ENCODE measurements around the gene FAM107A. TPM values are rescaled to one million over a fixed set of nuclear protein-coding genes. Genes with fewer than 3 reads are reported as not detected.

Gene FAM107A
- total RNA-seq, 6 experiments from 2014 or later: 0.33 to 3.6 (median 1.6) TPM

- no peak overlapping the region for H3K4me3 ChIP-seq
- H3K27me3 ChIP-seq: no peaks in the 10 kb centered on the region
- peaks cover 0 to 8% (median 0%) of the 10 kb centered on the region in 4 donors for H3K4me1 ChIP-seq
- no peak for TF ChIP-seq CTCF (IDR thresholded peaks at IDR 0.05)
- TF ChIP-seq POLR2A (IDR thresholded peaks at IDR 0.05): no peak
- H3K27ac ChIP-seq: no peak overlapping the region
- intact Hi-C loops (cut with DNase I): no loop called here
- WGBS (ENCODE audit: insufficient coverage, low coverage, low lambda C conversion rate, missing lambda C conversion rate): 83% methylated on average over 2 of the region's 8 CpGs
- no peak for DNase-seq
- H3K36me3 ChIP-seq: no peaks in the 10 kb centered on the region
- ATAC-seq: no peak
- no peaks in the 10 kb centered on the region for H3K9me3 ChIP-seq
Observed at GRCh38 chr3:58620421-58620820, 43.2 kb upstream of the FAM107A start.

- intact Hi-C loops (cut with DNase I): no loop called here
- Histone ChIP-seq H3K27me3 (no peaks in the 10 kb centered on the region), H3K4me3 (no peak overlapping the region), H3K9me3 (no peaks in the 10 kb centered on the region), H3K4me1 (peaks cover 0 to 5% (median 0%) of the 10 kb centered on the region in 4 donors), H3K27ac (no peak overlapping the region), H3K36me3 (no peaks in the 10 kb centered on the region)
- no peak for ATAC-seq
- TF ChIP-seq POLR2A (IDR thresholded peaks at IDR 0.05) (no peak), CTCF (IDR thresholded peaks at IDR 0.05) (no peak)
- WGBS (ENCODE audit: insufficient coverage, low coverage, low lambda C conversion rate, missing lambda C conversion rate): 76% methylated on average over 6 of the region's 8 CpGs
- no peak for DNase-seq
Observed at GRCh38 chr3:58617338-58617761, 40.2 kb upstream of the FAM107A start.

GRCh38 chr3:58613236-58614132 lies 36.3 kb upstream of the FAM107A start:
- DNase-seq (peak; percentile 44 to 82 (median 74)), ATAC-seq (peak; percentile 62 to 93 (median 83))
- H3K27ac ChIP-seq: no peak overlapping the region
- intact Hi-C loops (cut with DNase I): no loop called here
- no peaks in the 10 kb centered on the region for H3K27me3 ChIP-seq
- WGBS (ENCODE audit: insufficient coverage, low coverage, low lambda C conversion rate, missing lambda C conversion rate): 71% methylated on average over 3 of the region's 7 CpGs
- peaks cover 0 to 5% (median 0%) of the 10 kb centered on the region in 4 donors for H3K4me1 ChIP-seq
- TF ChIP-seq POLR2A (IDR thresholded peaks at IDR 0.05): no peak
- no peak for TF ChIP-seq CTCF (IDR thresholded peaks at IDR 0.05)
- no peaks in the 10 kb centered on the region for H3K9me3 ChIP-seq
- no peak overlapping the region for H3K4me3 ChIP-seq
- no peaks in the 10 kb centered on the region for H3K36me3 ChIP-seq

- H3K9me3 ChIP-seq: no peaks in the 10 kb centered on the region
- intact Hi-C loops (cut with DNase I): no loop called here
- TF ChIP-seq CTCF (IDR thresholded peaks at IDR 0.05): no peak
- TF ChIP-seq POLR2A (IDR thresholded peaks at IDR 0.05): no peak
- WGBS (ENCODE audit: insufficient coverage, low coverage, low lambda C conversion rate, missing lambda C conversion rate): 77% methylated on average over 9 of the region's 9 CpGs
- no peaks in the 10 kb centered on the region for H3K27me3 ChIP-seq
- H3K27ac ChIP-seq: no peak overlapping the region
- H3K4me3 ChIP-seq: no peak overlapping the region
- DNase-seq: no peak
- H3K36me3 ChIP-seq: no peaks in the 10 kb centered on the region
- peaks cover 0 to 5% (median 0%) of the 10 kb centered on the region in 4 donors for H3K4me1 ChIP-seq
- no peak for ATAC-seq
Observed at GRCh38 chr3:58612830-58613229, 35.6 kb upstream of the FAM107A start.
